ENCODE measurements around the gene DTD1. TPM values are rescaled to one million over a fixed set of nuclear protein-coding genes. Genes with fewer than 3 reads are reported as not detected.

The DTD1 gene
- total RNA-seq, 3 donors from 2014 or later (not counting 1 experiment from before 2014, with no cell fraction given): 23.4 to 28.4 (median 24.1) TPM

DNA sequence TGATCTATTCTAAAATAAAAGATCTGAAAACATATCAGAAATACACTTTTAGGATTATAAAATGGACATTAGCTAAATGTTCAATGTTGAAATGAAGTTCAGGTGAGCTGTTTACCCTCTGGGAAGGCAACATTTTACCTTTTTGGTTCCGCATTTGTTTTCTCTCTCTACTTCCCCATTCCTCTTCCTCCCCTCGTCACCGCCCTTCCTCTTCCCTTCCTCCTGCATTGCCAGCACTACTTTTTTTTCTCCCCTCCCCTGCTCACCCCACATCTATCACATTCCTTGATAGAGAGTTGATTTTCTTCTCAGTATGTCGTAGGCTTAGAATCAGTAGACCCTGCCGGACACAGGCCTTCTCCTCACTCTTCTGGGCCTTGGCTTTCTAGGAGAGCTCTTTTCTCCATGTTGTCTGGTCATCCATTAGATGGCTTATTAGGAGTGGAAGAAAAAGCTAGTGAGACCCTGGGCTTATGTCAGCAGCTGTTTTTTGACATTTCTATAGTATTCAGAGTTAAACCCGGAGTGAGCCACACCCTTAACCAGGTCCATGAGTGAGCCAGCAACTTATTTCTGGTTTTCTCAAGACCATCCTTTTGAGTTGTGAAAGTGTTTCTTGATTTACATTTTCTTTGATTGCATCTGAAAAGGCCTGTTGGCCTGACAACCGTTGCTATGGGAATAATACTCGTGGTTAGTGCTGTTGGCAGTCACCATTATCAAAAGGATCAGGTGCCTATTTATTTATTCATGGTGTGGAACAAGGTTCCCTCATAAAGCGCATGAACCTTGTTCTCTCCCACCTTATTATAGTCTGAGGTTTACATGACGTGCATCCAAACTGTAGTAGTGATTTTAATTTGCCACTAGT is 90.9 kb downstream of the DTD1 start:
- intact Hi-C loops (cut with micrococcal nuclease): no loop called here
- no peak overlapping the region for H3K4me3 Mint-ChIP-seq
- H3K36me3 Mint-ChIP-seq: no peaks in the 10 kb centered on the region
- Histone ChIP-seq H3K36me3 (ENCODE audit: control insufficient read depth, insufficient read depth, low read length) (no peaks in the 10 kb centered on the region), H3K4me1 (ENCODE audit: control insufficient read depth, insufficient read depth, low read length) (peaks cover 4% of the 10 kb centered on the region), H3K27me3 (ENCODE audit: control insufficient read depth, insufficient read depth, low read length) (no peaks in the 10 kb centered on the region), H3K27ac (ENCODE audit: low read length) (peak overlapping the region; percentile 47), H3K4me3 (ENCODE audit: low read length) (no peak overlapping the region), H3K9me3 (ENCODE audit: control insufficient read depth, insufficient read depth, low read length) (no peaks in the 10 kb centered on the region)
- ATAC-seq: peak in 1 of 3 donors; percentile 53
- H3K27me3 Mint-ChIP-seq (ENCODE audit: low read depth in 2 of 2): no peaks in the 10 kb centered on the region
- DNase-seq: peak in 1 of 2 donors; percentile 12
- H3K4me1 Mint-ChIP-seq: peaks cover 25% of the 10 kb centered on the region in 2 donors
- H3K27ac Mint-ChIP-seq: no peak overlapping the region
- TF ChIP-seq, protein P1, sequence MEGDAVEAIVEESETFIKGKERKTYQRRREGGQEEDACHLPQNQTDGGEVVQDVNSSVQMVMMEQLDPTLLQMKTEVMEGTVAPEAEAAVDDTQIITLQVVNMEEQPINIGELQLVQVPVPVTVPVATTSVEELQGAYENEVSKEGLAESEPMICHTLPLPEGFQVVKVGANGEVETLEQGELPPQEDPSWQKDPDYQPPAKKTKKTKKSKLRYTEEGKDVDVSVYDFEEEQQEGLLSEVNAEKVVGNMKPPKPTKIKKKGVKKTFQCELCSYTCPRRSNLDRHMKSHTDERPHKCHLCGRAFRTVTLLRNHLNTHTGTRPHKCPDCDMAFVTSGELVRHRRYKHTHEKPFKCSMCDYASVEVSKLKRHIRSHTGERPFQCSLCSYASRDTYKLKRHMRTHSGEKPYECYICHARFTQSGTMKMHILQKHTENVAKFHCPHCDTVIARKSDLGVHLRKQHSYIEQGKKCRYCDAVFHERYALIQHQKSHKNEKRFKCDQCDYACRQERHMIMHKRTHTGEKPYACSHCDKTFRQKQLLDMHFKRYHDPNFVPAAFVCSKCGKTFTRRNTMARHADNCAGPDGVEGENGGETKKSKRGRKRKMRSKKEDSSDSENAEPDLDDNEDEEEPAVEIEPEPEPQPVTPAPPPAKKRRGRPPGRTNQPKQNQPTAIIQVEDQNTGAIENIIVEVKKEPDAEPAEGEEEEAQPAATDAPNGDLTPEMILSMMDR (IDR thresholded peaks at IDR 0.05): no peak
- 56% methylated on average over 8 of the region's 10 CpGs for WGBS (ENCODE audit: insufficient coverage)
- no peaks in the 10 kb centered on the region for H3K9me3 Mint-ChIP-seq

DNA sequence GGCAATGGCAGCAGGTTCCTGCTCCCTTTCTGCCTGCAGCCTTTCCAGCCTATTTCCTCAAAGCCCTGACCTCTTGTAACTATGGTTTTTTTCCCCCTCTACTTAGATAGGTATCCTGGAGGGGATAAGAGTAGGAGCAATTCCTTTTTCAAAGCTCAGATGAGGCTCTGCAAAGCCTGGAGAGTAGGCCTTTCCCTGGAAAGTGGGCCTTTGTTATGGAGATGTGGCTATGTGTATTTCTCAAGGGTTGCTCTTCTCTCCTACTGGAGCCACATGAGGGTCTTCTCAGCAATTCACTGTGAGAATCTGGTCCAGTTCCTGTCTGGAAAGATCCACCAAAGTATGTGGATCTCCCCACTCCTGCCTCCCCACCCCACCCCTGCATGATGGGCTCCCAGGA is 96.0 kb downstream of the DTD1 start:
- ATAC-seq (no peak), DNase-seq (no peak)
- no peak overlapping the region for H3K4me3 ChIP-seq (ENCODE audit: low read length)
- TF ChIP-seq, protein P1 (IDR thresholded peaks at IDR 0.05): no peak
- peaks cover 29 to 32% of the 10 kb centered on the region in 2 donors for H3K4me1 Mint-ChIP-seq
- H3K4me3 Mint-ChIP-seq: no peak overlapping the region
- H3K9me3 ChIP-seq (ENCODE audit: control insufficient read depth, insufficient read depth, low read length): no peaks in the 10 kb centered on the region
- no peaks in the 10 kb centered on the region for H3K27me3 ChIP-seq (ENCODE audit: control insufficient read depth, insufficient read depth, low read length)
- no peaks in the 10 kb centered on the region for H3K27me3 Mint-ChIP-seq (ENCODE audit: low read depth in 2 of 2)
- H3K4me1 ChIP-seq (ENCODE audit: control insufficient read depth, insufficient read depth, low read length): peaks cover under 1% of the 10 kb centered on the region
- intact Hi-C loops (cut with micrococcal nuclease): no loop called here
- no peak overlapping the region for H3K27ac Mint-ChIP-seq
- H3K27ac ChIP-seq (ENCODE audit: low read length): no peak overlapping the region
- no peaks in the 10 kb centered on the region for H3K9me3 Mint-ChIP-seq
- H3K36me3 Mint-ChIP-seq: no peaks in the 10 kb centered on the region
- H3K36me3 ChIP-seq (ENCODE audit: control insufficient read depth, insufficient read depth, low read length): no peaks in the 10 kb centered on the region

DNA sequence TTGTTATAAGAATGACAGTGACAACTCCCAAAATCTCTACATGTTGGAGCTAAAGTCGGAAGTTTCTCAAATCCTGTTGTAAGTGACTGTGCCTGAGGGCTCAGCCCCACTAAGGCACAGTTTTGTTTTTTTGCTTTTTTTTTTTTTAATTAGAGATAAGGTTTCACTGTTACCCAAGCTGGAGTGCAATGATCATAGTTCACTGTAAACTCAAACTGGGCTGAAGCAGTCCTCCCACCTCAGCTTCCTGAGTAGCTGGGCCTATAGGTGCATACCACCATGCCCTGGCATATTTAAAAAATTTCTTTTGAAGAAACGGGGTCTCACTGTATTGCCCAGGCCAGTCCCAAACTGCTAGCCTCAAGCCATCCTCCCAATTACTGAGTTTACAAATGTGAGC is 96.9 kb downstream of the DTD1 start:
- Mint-ChIP-seq H3K4me3 (no peak overlapping the region), H3K36me3 (no peaks in the 10 kb centered on the region), H3K9me3 (no peaks in the 10 kb centered on the region), H3K4me1 (peaks cover 24 to 35% of the 10 kb centered on the region in 2 donors), H3K27ac (no peak overlapping the region), H3K27me3 (ENCODE audit: low read depth in 2 of 2) (no peaks in the 10 kb centered on the region)
- DNase-seq: no peak
- Histone ChIP-seq H3K27ac (ENCODE audit: low read length) (no peak overlapping the region), H3K9me3 (ENCODE audit: control insufficient read depth, insufficient read depth, low read length) (no peaks in the 10 kb centered on the region), H3K27me3 (ENCODE audit: control insufficient read depth, insufficient read depth, low read length) (no peaks in the 10 kb centered on the region), H3K4me1 (ENCODE audit: control insufficient read depth, insufficient read depth, low read length) (no peaks in the 10 kb centered on the region), H3K4me3 (ENCODE audit: low read length) (no peak overlapping the region), H3K36me3 (ENCODE audit: control insufficient read depth, insufficient read depth, low read length) (no peaks in the 10 kb centered on the region)
- intact Hi-C loops (cut with micrococcal nuclease): no loop called here
- no peak for ATAC-seq
- WGBS (ENCODE audit: insufficient coverage): 88% methylated on average over 2 of the region's 2 CpGs
- TF ChIP-seq, protein P1 (IDR thresholded peaks at IDR 0.05): no peak
